GM19438 (cell line): ENCODE results near the gene PLEKHA6.

Source experiments
- ATAC-seq: cut with Tn5 transposase; IDR thresholded peaks from one replicate; pipeline ENCODE4 v1.9.1; 2021; ENCODE audit warnings: low read depth; ENCODE audit not compliant: unreplicated experiment

The PLEKHA6 gene

DNA sequence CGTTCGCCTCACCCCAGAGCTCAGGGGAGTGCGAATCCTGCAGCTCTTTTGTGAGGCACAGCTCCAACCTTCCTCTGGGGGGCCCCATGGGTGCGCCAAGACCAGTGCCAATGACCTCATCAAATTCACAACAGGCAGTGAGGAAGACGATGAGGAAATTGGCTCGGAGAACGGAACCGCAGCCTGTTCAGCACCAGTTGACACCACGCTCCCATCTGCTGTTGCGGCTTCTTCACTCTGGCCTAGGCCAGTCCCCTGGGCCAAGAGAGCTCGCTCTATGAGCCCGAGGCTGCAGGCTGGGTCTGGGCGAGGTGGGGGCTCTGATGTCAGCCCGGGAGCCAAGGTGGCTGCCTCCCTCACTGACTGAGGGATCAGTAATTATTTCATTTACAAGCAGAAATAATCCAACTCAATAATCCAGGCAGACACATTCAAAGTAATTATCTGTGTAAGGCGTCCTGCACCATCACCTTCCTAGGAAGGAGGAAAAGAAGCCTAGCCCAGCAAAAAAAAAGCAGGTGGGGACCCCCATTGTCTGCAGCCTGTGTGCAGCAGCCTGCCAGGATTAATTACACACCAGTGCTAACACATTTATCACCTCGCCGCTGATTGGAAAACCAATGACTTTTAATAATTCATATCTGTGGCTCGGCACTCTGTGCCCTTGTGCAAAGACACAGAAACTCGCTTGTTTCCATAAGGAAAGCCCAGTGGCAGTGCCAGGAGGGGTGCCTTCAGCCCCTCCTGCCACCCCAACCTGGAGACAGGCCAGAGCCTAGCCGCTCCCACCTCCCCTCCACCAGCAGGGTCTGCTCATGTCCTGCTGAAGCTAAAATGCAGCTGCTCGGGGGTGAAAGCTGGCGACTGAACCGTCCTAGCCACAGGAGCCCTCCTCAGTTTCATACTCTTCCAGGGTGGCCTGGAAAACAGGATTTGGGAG lies 1.9 kb downstream of the PLEKHA6 start:
- ATAC-seq = no peak

GRCh38 chr1:204356997-204357396 lies 2.7 kb downstream of the PLEKHA6 start:
- ATAC-seq = no peak

DNA sequence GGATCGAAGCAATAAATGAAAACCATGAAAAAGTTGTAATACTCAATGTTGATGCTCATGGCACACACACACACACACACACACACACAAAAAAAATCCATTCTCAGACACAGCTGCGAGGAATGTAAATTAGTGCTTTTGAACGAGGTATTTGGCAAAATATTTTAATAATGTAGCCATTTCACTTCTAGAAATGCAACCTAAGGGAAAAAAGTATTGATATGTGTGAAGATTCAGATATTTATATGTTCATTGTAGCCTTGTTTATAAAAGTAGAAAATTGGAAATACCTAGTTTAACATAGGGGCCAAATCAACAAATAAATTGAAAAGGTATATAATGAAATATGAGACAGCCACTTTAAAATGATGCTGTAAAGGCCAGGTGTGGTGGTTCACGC lies 3.8 kb downstream of the PLEKHA6 start:
- ATAC-seq = no peak

DNA sequence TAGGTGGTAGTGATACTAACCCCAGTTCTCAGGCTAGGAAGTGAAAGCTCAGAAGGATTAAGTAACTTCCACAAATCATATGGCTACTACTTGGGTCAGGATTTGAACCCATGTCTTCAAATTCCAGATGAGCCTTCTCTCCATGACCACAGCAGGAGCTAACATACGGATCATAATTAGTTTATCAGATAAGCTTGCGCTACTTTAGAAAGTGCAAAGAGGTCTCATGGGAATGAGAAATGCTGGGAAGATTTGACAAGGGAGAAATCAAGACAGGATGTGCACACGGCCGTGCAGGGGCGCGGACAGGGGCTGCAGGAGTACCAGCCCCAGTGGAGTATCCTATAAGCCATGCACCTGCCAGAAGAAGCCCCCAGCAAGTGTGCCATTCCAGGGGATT lies 5.2 kb downstream of the PLEKHA6 start:
- no peak for ATAC-seq

DNA sequence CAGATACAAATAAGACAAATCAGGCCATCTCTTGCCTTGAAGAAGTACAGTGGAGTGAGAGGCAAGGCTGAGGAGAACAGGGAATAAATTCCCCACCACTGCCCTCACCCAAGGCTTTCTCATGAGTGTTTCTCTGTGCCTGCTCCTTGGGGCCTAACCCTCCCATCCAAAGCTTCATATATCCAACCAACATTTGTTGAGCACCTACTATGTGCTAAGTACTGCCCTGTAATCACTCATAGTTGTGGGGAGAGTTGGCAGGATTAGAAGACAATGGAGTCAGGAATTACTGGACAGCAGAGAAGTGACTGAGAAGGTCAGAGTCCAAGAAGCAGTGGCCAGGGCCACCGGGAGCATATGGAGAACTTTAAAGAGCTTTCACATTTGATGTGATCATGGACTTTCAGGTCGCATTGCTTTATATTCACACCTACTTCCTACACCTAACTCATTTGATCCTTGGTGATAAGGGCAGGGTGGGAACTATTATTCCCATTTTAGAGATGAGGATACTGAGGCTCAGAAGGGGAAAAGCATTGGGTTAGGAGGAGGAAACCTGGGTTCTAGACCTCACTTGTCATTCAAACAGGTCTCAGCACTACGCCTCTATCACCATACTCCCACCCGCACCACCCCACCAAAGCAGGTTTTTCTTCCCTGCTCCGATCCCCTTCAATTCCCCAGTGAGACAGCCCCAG lies 6.4 kb downstream of the PLEKHA6 start:
- ATAC-seq = no peak

- ATAC-seq = no peak
These were observed 8.7 kb downstream of the PLEKHA6 start for GRCh38 chr1:204350857-204351573.

- ATAC-seq = no peak
These were observed 9.4 kb downstream of the PLEKHA6 start for GRCh38 chr1:204350312-204350711.

GRCh38 chr1:204349602-204350001 lies 10.1 kb downstream of the PLEKHA6 start:
- ATAC-seq = no peak

- no peak for ATAC-seq
These were observed 11.0 kb downstream of the PLEKHA6 start for GRCh38 chr1:204348722-204349121.

DNA sequence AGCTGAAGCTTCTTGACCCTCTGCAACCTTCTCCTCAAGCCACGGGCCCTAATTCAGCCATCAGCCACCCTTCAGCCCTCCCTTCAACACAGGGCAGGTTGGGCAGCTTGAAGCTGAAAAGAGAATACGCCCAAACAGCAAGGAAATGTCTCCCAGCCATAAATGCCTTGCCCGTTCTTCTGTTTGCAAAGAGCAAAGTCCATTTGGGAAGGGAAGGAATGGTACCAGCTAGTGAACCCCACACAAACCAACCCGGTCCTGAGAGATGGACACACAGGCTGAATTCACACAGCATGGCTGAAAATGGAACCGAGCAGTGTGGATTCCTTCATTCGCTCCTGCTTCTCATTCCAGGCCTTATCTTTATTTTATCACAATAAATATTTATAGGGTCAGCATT lies 11.5 kb downstream of the PLEKHA6 start:
- ATAC-seq = no peak

DNA sequence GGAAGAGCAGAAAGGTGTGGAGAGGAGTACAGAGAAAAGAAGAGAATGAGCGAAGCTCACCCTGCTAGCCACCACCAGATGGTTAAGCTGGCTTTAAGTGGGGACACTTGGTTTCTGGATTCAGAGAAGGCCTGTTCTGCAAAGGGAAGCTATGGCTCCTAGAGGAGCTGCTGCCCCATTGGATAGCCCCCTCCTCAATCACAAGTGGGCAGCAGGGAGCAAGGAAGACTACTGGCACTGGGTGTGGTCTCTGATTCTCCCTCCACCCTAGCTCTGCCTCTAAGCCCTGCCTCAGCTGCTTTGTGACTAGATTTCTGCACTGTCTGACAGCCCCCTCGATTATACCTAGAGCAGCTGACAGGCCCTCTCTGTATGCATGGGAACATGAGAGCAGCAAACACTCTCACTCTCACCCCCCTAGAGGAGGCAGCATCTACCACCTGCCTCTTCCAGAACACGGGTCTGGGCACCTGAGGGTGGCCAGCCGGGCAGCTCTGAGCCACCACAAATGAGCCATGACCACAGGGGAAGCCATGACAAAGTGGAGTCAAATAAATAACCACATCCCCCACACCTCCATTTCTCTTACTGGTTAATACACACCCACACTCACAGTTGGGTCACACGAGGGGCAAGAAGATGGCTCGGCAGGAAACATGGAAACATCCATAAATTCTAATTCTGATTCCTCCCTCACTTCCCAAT lies 13.6 kb downstream of the PLEKHA6 start:
- ATAC-seq = no peak

- ATAC-seq = no peak
These were observed 14.3 kb downstream of the PLEKHA6 start for GRCh38 chr1:204345438-204345841.

DNA sequence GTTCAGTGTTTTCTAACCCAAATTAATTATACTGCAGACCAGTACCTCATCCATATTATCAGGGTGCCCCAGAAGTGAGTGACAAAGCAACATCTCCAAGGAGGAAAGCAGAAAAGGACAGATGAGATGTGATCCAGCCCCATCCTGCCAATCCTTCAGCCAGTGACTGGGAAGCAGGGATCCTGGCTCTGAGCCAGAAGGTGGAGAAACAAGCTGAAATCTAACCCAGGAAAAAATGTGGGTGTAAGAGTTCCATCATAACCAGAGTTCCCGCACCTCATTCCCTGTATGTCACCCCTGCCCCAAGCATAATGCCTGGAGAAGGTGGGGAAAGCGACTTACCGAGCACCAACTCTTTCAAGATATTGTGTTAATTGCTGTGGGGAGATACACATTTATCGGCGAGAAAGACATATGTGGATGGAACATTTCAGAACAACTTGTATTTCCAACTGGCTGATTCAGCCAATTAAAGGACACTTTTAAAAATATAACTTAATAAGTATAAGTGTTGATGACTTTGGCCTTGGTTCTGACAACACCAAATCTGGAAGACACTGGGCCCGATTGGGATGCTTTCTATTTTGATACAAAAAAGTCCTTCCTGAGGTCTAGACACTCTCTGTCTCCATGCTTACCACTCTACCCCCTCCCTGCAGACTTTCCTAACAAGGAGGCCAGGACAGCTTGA lies 14.9 kb downstream of the PLEKHA6 start:
- ATAC-seq = no peak

DNA sequence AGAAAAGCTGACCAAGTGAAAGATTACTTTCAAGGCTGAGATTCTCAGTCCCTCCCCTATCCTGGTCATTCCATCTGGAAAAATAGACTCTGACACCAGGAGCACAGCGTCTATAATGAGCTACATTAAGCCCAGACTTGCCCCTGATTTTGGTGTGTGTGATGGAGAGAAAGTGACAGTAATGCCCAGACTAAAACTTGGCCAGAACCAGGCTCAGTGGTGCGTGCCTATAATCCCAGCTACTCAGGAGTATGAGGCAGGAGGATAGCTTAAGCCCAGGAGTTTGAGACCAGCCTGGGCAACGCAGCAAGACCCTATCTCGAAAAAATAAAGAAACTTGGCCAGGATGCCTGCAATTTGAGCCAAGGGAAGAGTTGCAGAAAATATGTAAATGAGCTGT lies 15.9 kb downstream of the PLEKHA6 start:
- no peak for ATAC-seq

DNA sequence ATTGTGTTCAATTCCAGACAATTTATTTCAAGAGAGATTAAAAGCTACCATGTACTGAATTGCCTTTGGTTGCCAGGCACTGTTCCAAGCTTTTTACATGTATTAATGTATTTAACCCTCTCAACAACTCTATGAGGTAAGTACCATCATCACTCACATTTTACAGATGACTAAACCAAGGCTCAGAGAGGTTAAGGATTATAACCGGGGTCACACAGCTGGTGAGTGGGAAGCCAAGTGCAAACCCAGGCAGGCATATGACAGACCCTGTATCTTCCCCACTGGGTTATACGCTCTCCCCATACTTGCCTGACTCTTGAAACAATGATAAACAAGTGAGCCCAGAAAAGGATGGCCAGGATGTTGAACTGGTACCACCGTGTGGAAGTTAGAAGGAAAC lies 16.5 kb downstream of the PLEKHA6 start:
- no peak for ATAC-seq

DNA sequence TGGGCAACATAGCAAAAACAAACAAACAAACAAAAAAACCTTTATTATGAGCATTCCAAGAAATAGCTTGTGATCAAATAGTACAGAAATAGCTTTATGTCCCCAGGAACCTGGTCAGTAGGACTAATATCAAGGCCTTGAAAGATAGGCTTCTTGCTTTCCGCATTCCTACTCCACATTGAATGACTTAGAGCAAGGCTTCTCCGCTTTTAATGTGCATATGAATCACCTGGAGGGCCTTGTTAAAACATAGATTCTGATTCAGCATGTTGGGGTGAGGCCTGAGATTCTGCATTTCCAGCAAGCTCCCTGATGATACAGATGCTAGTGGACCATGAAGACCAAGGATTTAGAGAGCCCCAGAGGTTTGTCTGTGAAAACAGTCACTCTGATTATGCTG lies 17.4 kb downstream of the PLEKHA6 start:
- no peak for ATAC-seq

GRCh38 chr1:204341380-204341779 lies 18.3 kb downstream of the PLEKHA6 start:
- no peak for ATAC-seq

DNA sequence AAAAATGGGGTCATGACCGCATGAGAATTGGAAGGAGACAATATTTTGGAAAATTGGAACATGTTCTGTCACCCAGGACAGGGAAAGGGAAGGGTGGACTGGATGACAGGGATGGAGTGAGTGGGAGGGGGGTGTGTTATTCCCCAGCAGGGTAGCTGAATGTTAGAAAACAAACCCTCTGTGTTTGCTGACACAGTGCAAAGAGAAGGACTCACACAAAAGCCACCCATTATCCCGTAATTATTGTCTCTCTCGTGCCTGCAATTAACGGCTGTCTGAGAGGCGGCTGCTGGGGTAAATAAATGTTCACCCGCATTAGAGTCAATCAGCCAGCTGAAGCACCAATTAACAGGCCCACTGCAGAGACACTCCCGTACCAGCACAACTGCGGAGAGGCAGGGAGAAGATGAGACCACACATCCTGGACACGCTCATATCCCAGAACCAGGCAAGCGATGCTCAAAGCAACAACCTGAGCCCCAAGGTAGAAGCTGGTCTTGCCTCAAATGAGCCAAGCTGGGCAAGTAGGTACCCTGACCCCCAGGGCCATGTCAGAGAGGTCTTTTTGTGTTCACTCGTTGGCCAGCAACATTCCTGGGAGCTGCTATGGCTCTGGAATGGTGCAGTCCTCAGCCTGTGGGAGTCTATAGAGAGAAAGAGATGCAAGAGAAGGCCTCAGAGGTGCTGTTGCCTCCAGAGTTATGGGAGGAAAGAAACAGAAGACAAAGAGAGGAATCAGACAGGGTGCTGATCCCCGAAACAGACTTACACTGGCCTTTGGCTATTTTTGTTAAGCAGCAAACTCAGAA lies 19.4 kb downstream of the PLEKHA6 start:
- no peak for ATAC-seq

GRCh38 chr1:204339541-204339940 lies 20.2 kb downstream of the PLEKHA6 start:
- no peak for ATAC-seq
